GM19025 (cell line): ENCODE results near the gene CHMP3.
"Not testable (repeated sequence)": the region's sequence is repeated elsewhere in the genome, so short reads cannot be mapped to it uniquely, and the experiment has no call there.

Experiments used
- ATAC-seq: cut with Tn5 transposase; IDR thresholded peaks from one replicate; pipeline ENCODE4 v1.9.1; 2021; ENCODE audit warnings: mild to moderate bottlenecking, low read depth, moderate library complexity; ENCODE audit not compliant: unreplicated experiment

The CHMP3 gene

DNA sequence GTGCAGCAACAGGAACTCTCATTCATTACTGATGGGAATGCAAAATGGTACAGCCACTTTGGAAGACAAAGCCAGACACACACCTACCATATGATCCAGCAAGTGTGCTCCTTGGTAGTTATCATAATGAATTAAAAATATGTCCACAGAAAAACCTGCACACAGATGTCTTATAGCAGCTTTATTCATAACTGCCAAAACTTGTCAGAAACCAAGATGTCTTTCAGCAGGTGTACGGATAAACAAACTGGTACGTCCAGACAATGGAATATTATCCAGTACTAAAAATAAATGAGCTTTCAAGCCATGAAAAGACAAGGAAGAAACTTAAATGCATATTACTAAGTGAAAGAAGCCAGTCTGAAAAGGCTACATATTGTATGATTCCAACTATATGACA lies 50.4 kb downstream of the CHMP3 start:
- ATAC-seq, result no peak

DNA sequence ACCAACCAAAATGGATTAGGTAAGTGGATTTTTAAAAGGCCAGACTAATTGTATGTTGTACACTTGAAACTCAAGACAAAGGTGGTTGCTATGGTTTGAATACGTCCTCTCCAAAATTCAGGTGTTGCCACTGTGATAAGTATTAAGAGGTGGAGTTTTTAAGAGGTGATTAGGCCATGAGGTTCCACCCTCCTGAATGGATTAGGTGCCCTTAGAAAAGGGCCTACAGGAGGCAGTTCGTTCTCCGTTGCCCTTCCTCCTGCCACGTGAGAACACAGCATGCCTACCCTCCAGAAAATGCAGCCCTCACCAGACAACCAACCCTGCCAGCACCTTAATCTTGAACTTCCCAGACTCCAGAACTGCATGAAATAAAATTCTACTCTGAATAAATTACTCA lies 51.2 kb downstream of the CHMP3 start:
- no peak for ATAC-seq

DNA sequence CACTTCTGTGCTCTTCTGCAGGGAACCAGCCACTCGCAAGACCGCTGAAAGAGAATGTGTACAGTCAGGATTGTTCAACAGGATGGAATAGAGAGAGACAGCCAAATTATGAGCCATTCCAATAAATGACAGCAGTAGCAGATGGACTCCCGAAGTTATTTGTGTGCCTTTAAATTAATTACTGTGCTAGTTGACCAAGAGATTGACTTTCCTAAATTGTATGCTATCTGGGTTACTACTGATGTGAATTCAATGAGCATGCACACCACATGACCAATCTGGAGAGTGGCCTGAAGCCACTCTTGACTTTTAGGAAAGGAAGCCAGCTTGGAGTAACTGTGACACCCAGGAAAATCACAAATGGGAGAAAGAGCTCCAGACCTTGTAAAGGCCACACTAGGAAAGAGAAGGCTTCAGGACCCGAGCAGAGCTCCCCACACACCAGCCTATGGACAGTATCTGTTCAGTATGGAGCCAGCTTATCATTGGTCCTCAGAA lies 52.8 kb downstream of the CHMP3 start:
- no peak for ATAC-seq

- ATAC-seq, result no peak
Measured at GRCh38 chr2:86507600-86507999, 55.6 kb downstream of the CHMP3 start.

GRCh38 chr2:86500325-86501083 lies 62.7 kb downstream of the CHMP3 start:
- no peak for ATAC-seq

DNA sequence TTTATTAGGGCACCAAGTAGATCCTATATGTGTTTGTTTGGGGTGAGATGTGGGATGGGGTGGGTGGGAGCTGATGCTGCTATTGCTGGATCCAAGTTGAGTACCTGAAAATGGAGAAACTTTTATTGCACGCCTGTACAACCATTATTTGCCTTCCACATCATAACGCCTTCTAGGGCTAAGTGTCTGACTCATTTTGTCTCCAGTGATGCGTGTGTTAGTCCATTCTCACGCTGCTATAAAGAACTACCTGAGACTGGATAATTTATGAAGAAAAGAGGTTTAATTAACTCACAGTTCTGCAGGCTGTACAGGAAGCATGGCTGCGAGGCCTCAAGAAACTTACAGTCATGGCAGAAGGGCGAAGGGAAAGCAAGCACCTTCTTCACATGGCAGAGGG lies 63.9 kb downstream of the CHMP3 start:
- no peak for ATAC-seq

GRCh38 chr2:86498468-86499260 lies 64.6 kb downstream of the CHMP3 start:
- ATAC-seq, result no peak

DNA sequence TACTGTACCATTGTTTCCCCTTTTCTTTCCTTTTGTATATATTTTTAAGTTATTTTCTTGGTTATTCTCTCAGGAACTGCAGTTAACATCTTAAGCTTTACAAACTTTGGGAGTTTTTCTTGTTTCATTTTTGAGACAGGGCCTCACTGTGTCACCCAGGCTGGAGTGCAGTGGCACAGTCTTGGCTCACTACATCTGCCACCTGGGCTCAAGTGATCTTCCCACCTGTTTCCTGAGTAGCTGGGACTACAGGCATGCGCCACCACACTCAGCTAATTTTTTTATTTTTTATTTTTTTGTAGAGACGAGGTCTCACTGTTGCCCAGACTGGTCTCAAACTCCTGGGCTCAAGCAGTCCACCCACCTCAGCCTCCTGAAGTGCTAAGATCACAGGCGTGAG lies 66.9 kb downstream of the CHMP3 start:
- ATAC-seq, result not testable (repeated sequence)

DNA sequence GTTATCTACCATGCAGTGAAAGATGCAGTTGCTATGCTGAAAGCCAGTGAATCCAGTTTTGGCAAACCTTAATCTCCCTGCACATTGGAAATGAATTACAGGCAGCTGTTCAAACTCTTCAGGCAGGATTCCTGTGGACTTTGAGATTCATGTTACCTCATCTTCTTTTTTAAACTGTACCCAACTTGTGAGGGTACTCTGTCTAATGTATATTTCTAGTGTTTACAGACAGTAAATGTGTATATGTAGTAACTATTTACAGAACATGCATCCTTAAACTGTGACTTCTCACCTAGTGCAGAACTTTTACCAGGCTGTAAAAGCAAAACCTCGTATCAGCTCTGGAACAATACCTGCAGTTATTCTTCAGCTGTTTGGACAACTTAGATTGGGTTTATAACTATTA lies 71.2 kb downstream of the CHMP3 start:
- no peak for ATAC-seq

DNA sequence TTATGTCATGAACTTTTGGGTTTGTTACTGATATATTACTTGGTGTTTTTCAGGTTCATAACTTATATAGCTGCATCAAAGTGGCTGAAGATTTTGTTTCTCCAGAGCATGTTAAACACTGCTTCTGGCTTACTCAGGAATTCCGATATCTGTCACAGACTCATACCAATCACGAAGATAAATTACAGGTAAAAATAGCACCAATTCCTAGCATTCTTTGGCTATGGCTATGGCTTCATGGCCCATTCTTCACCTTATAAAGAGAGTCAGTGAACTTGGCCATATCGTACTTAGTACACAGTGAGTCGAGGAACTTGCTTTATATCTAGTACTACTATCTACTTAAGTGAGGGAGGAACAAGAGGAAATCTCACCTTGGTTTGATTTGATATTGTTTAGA lies 72.2 kb downstream of the CHMP3 start:
- ATAC-seq, result no peak

GRCh38 chr2:86490245-86490644 lies 73.0 kb downstream of the CHMP3 start:
- ATAC-seq, result no peak

DNA sequence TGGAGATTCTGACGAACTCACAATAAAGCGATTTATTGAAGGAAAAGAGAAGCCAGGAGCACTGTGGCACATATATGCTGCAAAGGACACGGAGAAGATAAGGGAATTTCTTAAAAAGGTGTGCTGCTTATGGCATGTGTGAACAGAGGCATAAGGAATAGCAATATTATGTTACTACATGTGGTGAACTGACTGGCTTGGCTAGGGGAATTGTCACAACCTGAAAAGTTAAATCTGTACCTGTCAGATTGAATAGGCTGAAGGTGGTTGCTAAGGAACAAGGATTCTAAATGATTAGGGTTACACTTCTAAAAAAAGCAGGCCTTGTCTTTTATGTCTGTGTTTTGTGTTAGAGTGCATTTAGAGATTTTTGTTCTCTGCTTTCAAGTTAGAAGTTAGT lies 73.7 kb downstream of the CHMP3 start:
- no peak for ATAC-seq

DNA sequence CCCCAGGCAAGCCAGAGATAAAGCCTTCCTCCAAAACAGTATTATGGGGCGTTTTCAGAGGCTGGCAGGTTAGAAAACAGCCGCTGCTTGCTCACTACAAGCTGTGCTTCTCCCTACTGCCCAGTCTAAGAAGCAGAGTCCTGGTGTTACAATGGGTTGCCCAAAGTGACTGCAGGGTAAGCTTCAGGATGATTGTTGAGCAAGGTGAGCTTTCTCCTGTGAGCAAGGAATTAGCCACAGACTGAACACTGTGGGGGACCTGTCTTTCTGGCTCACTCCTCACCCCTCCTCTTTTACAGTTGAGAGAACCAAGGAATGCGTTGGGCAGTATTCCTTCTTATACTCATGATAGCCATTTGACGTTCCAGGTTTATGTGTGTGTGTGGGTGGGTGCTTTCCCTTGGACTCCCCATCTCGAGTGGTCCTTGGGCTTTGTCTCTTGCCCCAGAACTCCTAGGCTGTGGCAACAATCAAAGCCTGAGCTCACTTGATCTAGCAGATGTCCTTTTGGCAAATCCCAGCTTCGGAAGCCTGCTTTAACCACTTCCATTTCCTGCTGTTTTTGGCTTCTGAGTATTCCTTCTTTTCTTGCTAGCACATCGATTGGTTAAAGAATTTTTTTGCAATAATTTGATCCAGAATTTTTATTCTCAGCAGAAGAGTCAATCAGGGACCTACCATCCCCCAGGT lies 74.5 kb downstream of the CHMP3 start:
- no peak for ATAC-seq

GRCh38 chr2:86487062-86487461 lies 76.2 kb downstream of the CHMP3 start:
- ATAC-seq, result no peak

- no peak for ATAC-seq
Measured at GRCh38 chr2:86485802-86486201, 77.4 kb downstream of the CHMP3 start.

DNA sequence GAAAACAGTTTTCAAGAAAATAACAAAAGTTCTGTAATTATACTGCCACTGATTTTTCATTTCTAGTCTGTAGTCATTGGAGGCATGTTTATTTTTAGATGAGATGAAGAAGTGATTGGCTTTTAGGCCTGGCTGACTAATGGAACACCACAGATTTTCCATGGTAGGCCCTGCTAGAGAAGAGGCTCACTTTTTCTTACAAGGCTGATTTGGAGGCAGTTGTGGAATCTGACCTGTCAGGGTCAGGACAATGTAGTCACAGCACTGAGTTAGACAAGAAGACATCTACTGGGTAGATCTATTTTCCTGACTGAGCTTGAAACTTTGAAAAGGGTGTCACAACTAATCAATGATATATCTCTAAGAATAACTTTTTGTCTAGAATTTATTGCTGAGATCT lies 78.1 kb downstream of the CHMP3 start:
- ATAC-seq, result no peak

DNA sequence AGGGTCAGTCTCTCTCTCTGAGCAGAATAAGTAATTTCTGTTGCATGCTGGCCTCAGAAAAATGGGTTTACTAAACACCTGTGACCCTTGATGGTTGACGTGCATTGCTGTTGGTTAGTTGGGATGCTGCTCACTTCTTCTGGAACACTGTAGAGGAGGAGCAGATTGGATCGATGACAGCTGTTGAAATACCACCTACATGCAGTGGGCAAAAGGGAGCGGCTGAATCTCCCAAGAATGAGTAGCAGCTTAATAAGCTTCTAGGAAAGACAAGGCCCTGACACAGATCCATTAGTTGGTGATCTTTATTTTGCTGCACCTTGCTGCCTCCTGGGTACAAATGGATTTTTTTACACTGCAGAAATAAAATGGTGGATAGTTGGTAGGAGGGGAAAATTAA lies 78.9 kb downstream of the CHMP3 start:
- ATAC-seq, result no peak

GRCh38 chr2:86482034-86482433 lies 81.2 kb downstream of the CHMP3 start:
- no peak for ATAC-seq

GRCh38 chr2:86480105-86480504 lies 83.1 kb downstream of the CHMP3 start:
- no peak for ATAC-seq

GRCh38 chr2:86477349-86477748 lies 85.9 kb downstream of the CHMP3 start:
- no peak for ATAC-seq

DNA sequence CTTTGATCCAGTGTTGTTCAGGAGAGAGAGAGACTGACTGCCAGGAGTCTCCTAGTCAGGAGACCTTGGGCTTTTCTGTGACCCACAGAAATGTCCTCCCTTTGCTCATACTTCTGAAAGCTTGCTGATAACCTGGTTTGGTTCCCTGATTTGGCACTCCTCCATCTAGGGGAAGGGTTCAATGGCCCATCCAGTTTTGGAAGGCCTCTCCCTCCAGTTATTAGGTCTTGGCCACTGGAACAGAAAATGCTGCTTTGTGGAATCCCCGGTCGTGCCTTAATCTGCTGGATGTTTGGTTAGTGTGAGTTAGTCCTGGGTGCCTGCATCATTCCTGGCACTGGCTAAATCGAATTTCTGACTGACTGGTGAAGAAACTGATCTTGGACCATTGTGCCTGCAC lies 86.3 kb downstream of the CHMP3 start:
- ATAC-seq, result no peak
